IPS-NIHi7 (cell line): ENCODE results near the gene LYSET.
"Not testable (repeated sequence)": the region's sequence is repeated elsewhere in the genome, so short reads cannot be mapped to it uniquely, and the experiment has no call there.

Source experiments
- DNase-seq: peaks from one replicate; pipeline ENCODE4 v3.0.0; 2012; ENCODE audit warnings: mixed read lengths; ENCODE audit errors: extremely low spot score

Gene LYSET

DNA sequence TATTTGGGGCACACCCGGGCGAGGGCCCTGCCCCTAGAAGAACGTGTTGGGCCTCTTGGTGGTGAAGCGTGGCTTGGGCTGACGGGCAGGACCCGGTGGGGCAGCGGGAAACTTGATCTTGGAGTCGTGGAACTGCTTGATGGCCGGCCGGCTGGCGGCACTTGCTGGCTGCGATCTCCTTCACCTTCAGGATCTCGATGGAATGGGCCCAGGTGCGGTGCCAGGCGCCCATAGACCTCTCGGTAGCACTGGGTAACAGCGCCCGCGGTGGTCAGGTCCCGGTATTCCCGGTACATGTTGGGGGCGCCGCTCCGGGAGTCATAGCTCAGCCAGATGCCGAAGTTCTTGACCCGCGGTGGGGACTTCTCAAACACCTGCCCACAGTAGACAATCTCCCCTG lies 38.4 kb downstream of the LYSET start:
- DNase-seq = no peak

DNA sequence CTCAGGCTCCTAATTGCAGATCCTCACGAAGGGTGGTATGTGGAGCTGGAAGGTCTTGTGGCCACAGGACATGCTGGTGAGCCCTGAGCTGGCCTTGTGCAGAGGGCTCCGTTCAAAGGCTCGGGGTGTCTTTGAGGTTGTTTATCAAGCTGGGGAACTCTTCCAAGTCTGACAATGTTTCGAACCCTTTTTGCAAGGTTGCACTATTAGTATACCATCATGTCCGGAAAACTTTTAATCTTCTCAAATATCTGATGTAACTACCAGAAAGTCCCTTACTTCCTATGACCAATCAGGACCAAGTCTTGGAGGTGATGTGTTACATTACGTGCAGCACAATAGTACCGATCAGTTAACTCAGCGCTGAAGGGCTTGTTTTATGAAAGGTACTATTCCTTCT lies 43.4 kb downstream of the LYSET start:
- DNase-seq = no peak

DNA sequence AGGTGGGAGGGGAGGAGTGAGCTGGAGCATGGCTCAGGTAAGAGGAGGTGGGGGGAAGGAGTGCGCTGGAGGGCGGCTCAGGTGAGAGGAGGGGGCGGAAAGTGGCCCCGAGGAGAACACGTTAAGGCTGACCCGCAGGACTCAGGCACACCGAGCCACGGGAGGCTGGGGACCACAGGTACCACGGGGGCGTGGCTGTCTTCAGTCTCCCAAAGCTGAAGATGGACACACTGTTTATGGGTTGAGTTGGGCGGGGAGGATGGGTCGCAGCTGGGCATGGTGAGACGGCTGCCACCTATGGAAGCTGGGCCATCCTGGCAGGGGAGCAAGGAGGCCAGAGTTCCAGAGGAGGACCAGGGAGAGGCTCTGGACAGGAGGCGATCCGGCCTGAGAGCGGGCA lies 45.4 kb downstream of the LYSET start:
- DNase-seq = no peak

DNA sequence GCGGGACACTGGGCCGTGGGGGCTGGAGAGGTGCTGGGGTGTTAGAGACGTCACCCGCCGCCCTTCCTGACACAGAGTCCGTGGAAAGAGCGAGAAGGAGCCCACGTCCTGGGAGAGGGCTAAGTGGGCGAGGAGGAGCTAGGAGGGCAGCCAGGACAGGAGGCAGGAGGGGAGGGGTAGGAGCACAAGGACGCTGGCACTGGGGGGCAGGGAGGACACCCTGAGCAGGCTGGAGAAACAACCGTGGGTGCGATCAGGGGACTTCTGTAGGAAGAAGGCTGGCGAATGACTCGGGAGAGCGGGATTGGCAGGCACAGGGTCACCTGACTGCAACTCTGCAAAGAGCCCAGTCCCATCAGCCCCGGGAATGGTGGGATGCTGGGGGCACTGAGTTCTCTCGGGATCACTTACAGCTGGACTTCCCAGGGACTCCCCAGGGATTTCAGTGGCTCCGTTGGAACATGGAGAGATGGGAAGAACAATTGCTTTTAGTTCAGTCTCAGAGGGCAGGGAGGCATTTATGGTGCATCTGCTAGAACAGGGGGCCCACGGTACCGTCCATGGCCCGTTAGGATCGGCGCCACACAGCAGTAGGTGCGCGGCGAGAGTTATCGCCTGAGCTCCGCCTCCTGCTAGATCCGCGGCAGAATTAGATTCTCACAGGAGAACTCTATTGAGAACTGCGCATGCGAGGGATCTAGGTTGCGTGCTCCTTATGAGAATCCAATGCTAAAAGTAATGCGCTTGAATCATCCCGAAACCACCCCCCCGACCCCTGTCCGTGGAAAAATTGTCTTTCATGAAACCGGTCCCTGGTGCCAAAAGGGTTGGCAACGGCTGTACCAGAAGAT lies 46.2 kb downstream of the LYSET start:
- no peak for DNase-seq

DNA sequence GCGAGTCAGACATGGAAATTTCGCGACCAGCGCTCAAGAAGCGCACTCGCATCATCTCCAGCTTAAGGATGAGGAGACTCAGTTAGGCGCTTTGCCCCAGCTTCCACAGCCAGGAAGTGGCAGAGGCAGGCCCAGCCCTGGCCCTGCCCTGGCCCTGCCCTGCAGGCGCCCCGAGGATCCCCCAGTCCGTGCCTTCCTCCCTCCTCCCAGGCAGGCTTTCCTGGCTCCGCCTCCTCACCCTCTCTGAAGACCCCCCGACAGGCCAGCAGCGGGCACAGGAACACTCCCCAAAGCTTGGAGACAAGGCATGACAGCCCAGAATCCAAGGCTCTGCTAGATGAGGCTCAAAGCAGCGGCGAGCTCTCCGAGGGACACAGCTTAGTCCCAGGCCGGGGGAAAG lies 47.0 kb downstream of the LYSET start:
- no peak for DNase-seq

DNA sequence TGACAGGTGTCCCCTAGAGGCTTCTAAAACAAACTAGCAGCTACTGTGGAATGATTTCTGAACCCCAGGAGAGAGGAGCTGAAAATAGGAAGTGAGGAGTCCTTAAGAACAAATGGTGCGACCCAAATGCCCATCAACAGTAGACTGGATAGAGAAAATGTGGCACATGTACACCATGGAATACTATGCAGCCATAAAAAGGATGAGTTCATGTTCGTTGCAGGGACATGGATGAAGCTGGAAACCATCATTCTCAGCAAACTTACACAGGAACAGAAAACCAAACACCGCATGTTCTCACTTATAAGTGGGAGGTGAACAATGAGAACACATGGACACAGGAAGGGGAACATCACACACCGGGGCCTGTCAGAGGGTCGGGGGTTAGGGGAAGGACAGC lies 48.0 kb downstream of the LYSET start:
- DNase-seq = not testable (repeated sequence)

DNA sequence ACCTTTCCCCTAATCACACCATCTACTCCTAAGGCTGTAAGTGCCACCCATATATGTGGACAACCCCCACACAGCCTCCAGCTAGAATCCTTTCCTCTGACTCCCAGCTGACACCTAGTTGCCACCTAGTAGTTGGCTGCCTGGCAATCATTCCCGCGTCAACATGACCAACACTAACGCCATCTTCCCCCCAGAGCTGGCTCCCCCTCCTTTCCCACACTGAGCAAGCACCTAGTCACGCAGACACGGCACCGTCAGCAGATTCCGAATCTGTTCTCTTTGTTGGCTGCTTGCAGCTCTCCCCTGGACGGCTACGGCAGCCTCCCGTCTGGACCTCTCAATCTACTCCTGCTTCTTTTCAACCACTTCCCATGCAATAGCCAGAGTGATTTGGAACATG lies 49.7 kb downstream of the LYSET start:
- no peak for DNase-seq
